Neural progenitor cell (in vitro differentiated cells): Measurements from ENCODE around the gene CEP76. TPM values are rescaled to one million over a fixed set of nuclear protein-coding genes. Genes with fewer than 3 reads are reported as not detected.

ENCODE experiments used
- DNase-seq: peaks from one replicate; pipeline ENCODE4 v3.0.0-alpha.2; 2016; ENCODE audit warnings: low spot score
- H2AFZ ChIP-seq: fragments of 200-600 bp; sonication (generic); replicated peaks from 2 replicates; pipeline ENCODE4 v1.6.1; 2016; ENCODE audit warnings: antibody characterized with exemption
- H3F3A ChIP-seq: fragments of 200-600 bp; sonication (generic); 2 replicates; pipeline ENCODE4 v1.6.1; 2016; ENCODE audit warnings: antibody characterized with exemption, low read depth
- H3K27ac ChIP-seq: fragments of 200-600 bp; sonication (generic); 2 replicates; pipeline ENCODE4 v1.5.1; 2016; ENCODE audit warnings: mild to moderate bottlenecking
- H3K27me3 ChIP-seq: fragments of 200-600 bp; sonication (generic); 2 replicates; pipeline ENCODE4 v1.6.1; 2016; ENCODE audit warnings: mild to moderate bottlenecking, moderate library complexity
- H3K36me3 ChIP-seq: fragments of 200-600 bp; sonication (generic); 2 replicates; pipeline ENCODE4 v1.5.1; 2016
- H3K4me1 ChIP-seq: fragments of 200-600 bp; sonication (generic); 2 replicates; pipeline ENCODE4 v1.6.1; 2016; ENCODE audit warnings: mixed run types
- H3K4me2 ChIP-seq: fragments of 200-600 bp; sonication (generic); 2 replicates; pipeline ENCODE4 v1.6.1; 2016
- H3K4me3 ChIP-seq: fragments of 200-600 bp; sonication (generic); 2 replicates; pipeline ENCODE4 v1.5.1; 2016
- H3K79me2 ChIP-seq: fragments of 200-600 bp; sonication (generic); 2 replicates; pipeline ENCODE4 v1.6.1; 2016; ENCODE audit warnings: low read depth
- H3K9ac ChIP-seq: fragments of 200-600 bp; sonication (generic); 2 replicates; pipeline ENCODE4 v1.6.1; 2016
- H3K9me3 ChIP-seq: fragments of 200-600 bp; sonication (generic); 2 replicates; pipeline ENCODE4 v1.5.1; 2016; ENCODE audit warnings: low read depth
- H4K20me1 ChIP-seq: fragments of 200-600 bp; sonication (generic); 2 replicates; pipeline ENCODE4 v1.6.1; 2016; ENCODE audit warnings: low read depth
- H3K27ac Mint-ChIP-seq: 3 replicates; pipeline ENCODE4 v1.8.0; 2021; ENCODE audit warnings: mixed read lengths
- H3K27me3 Mint-ChIP-seq: 2 replicates; pipeline ENCODE4 v1.8.0; 2022; ENCODE audit warnings: low read depth, mild to moderate bottlenecking, inconsistent platforms, moderate library complexity, mixed read lengths; ENCODE audit not compliant: insufficient read depth
- H3K36me3 Mint-ChIP-seq: 3 replicates; pipeline ENCODE4 v1.8.0; 2021; ENCODE audit warnings: mixed read lengths
- H3K4me1 Mint-ChIP-seq: 3 replicates; pipeline ENCODE4 v1.8.0; 2021; ENCODE audit warnings: mixed read lengths
- H3K4me3 Mint-ChIP-seq: 3 replicates; pipeline ENCODE4 v1.8.0; 2021; ENCODE audit warnings: mild to moderate bottlenecking, moderate library complexity, mixed read lengths
- H3K9me3 Mint-ChIP-seq: 3 replicates; pipeline ENCODE4 v1.8.0; 2020; ENCODE audit warnings: mixed read lengths
- CTCF ChIP-seq: fragments of 200-600 bp; sonication (generic); IDR thresholded peaks from 2 replicates; pipeline ENCODE4 v1.5.1; 2017; ENCODE audit warnings: antibody characterized with exemption, mild to moderate bottlenecking
- EZH2 ChIP-seq: fragments of 200-600 bp; sonication (generic); IDR thresholded peaks from 2 replicates; pipeline ENCODE4 v1.6.1; 2017; ENCODE audit warnings: antibody characterized with exemption, mild to moderate bottlenecking, moderate library complexity
- EZH2phosphoT487 ChIP-seq: fragments of 200-600 bp; sonication (generic); IDR thresholded peaks from 2 replicates; pipeline ENCODE4 v1.6.1; 2017; ENCODE audit warnings: antibody characterized with exemption
- total RNA-seq: library from RNA; depleted of rRNA; stranded (reverse); fragments of >200 nt; gene quantifications from 2 replicates; pipeline ENCODE4 v1.2.3, GENCODE V29; 2015; ENCODE audit warnings: low replicate concordance

Gene CEP76
- total RNA-seq, 1 donor from 2014 or later, result 44.8 TPM

GRCh38 chr18:12722731-12723130, 20.2 kb upstream of the CEP76 start:
- Mint-ChIP-seq H3K9me3 (no peaks in the 10 kb centered on the region), H3K4me1 (no peaks in the 10 kb centered on the region), H3K36me3 (peaks cover 15% of the 10 kb centered on the region), H3K27me3 (no peaks in the 10 kb centered on the region), H3K4me3 (no peak overlapping the region), H3K27ac (no peak overlapping the region)
- peaks cover 8% of the 10 kb centered on the region for H3F3A ChIP-seq
- H3K4me3 ChIP-seq, result no peak overlapping the region
- DNase-seq, result no peak
- no peaks in the 10 kb centered on the region for H3K4me1 ChIP-seq
- H3K4me2 ChIP-seq, result no peak overlapping the region
- no peaks in the 10 kb centered on the region for H3K79me2 ChIP-seq
- H2AFZ ChIP-seq, result no peak overlapping the region
- no peak overlapping the region for H3K27ac ChIP-seq
- H3K27me3 ChIP-seq, result no peaks in the 10 kb centered on the region
- H3K36me3 ChIP-seq, result peaks cover 18% of the 10 kb centered on the region
- TF ChIP-seq CTCF (no peak), EZH2phosphoT487 (no peak), EZH2 (no peak)
- H4K20me1 ChIP-seq, result no peaks in the 10 kb centered on the region
- H3K9ac ChIP-seq, result no peak overlapping the region
- no peaks in the 10 kb centered on the region for H3K9me3 ChIP-seq

- no peaks in the 10 kb centered on the region for H3K9me3 ChIP-seq
- no peaks in the 10 kb centered on the region for H3K9me3 Mint-ChIP-seq
- no peaks in the 10 kb centered on the region for H3K27me3 Mint-ChIP-seq
- no peak overlapping the region for H3K4me3 ChIP-seq
- TF ChIP-seq EZH2 (no peak), CTCF (no peak), EZH2phosphoT487 (no peak)
- peaks cover 6% of the 10 kb centered on the region for H3F3A ChIP-seq
- peaks cover 18% of the 10 kb centered on the region for H3K36me3 Mint-ChIP-seq
- no peak overlapping the region for H3K27ac Mint-ChIP-seq
- H3K9ac ChIP-seq, result peak overlapping the region; percentile 11
- H3K36me3 ChIP-seq, result peaks cover 18% of the 10 kb centered on the region
- no peaks in the 10 kb centered on the region for H3K4me1 Mint-ChIP-seq
- H3K4me1 ChIP-seq, result no peaks in the 10 kb centered on the region
- H4K20me1 ChIP-seq, result no peaks in the 10 kb centered on the region
- no peak overlapping the region for H3K4me2 ChIP-seq
- H3K27ac ChIP-seq, result no peak overlapping the region
- no peaks in the 10 kb centered on the region for H3K27me3 ChIP-seq
- no peaks in the 10 kb centered on the region for H3K79me2 ChIP-seq
- no peak overlapping the region for H3K4me3 Mint-ChIP-seq
- no peak overlapping the region for H2AFZ ChIP-seq
- DNase-seq, result no peak
These were observed 19.2 kb upstream of the CEP76 start for GRCh38 chr18:12721495-12722275.

GRCh38 chr18:12711446-12711845, 8.9 kb upstream of the CEP76 start:
- H3K36me3 ChIP-seq, result peaks cover 9% of the 10 kb centered on the region

More at GRCh38 chr18:12711446-12711845, 8.9 kb upstream of the CEP76 start:
- no peaks in the 10 kb centered on the region for H4K20me1 ChIP-seq
- no peak overlapping the region for H3K9ac ChIP-seq
- H3K27ac ChIP-seq, result no peak overlapping the region
- H3K4me3 Mint-ChIP-seq, result no peak overlapping the region
- H2AFZ ChIP-seq, result no peak overlapping the region
- H3K36me3 Mint-ChIP-seq, result peaks cover 22% of the 10 kb centered on the region
- no peaks in the 10 kb centered on the region for H3K9me3 Mint-ChIP-seq
- H3K27ac Mint-ChIP-seq, result no peak overlapping the region
- TF ChIP-seq EZH2phosphoT487 (no peak), EZH2 (no peak), CTCF (no peak)
- no peak overlapping the region for H3K4me3 ChIP-seq
- H3K9me3 ChIP-seq, result no peaks in the 10 kb centered on the region
- H3K27me3 ChIP-seq, result no peaks in the 10 kb centered on the region
- no peaks in the 10 kb centered on the region for H3F3A ChIP-seq
- no peaks in the 10 kb centered on the region for H3K27me3 Mint-ChIP-seq
- no peak overlapping the region for H3K4me2 ChIP-seq
- peaks cover 3% of the 10 kb centered on the region for H3K79me2 ChIP-seq
- H3K4me1 ChIP-seq, result no peaks in the 10 kb centered on the region
- H3K4me1 Mint-ChIP-seq, result no peaks in the 10 kb centered on the region
- DNase-seq, result no peak
